CD4-positive, alpha-beta T cell treated with Interleukin-17A for 4 hours (primary cell): ENCODE measurements around the gene TPM3.
"Not testable (repeated sequence)": the region's sequence is repeated elsewhere in the genome, so short reads cannot be mapped to it uniquely, and the experiment has no call there.

Source experiments
- DNase-seq: peaks from one replicate; pipeline ENCODE4 v3.0.0-alpha.2; 2020; ENCODE audit warnings: mixed read lengths

Gene TPM3

DNA sequence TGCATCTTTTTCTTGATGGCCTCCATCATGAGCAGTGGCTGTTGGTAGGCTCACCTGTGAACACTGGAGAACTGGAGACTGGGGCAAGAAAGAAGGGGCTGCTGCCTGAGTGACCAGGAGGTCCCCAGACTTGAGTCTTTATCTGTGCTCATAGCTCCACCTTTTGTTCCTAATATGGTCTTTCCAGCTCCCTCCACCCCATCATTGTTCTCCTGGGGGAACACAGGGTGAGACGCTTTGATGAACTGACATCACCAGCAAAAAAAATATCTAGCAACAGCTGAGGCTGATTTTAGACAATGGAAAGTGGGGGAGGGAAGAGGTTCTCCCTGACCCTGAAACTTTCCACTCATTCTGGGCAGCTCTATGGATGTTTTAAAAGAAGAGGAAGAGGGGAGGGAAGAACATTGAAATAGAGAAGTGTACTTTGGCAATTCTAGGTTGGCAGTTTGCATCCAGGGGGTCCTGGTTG lies at the start of gene TPM3:
Gene TPM3, minus strand, starts transcription at position 111 of the 472 bp plus-strand sequence. Its CDS starts 82 bp downstream, at position 29.
- DNase-seq: no peak

GRCh38 chr1:154240294-154240833 lies 48.5 kb upstream of the TPM3 start:
- no peak for DNase-seq

DNA sequence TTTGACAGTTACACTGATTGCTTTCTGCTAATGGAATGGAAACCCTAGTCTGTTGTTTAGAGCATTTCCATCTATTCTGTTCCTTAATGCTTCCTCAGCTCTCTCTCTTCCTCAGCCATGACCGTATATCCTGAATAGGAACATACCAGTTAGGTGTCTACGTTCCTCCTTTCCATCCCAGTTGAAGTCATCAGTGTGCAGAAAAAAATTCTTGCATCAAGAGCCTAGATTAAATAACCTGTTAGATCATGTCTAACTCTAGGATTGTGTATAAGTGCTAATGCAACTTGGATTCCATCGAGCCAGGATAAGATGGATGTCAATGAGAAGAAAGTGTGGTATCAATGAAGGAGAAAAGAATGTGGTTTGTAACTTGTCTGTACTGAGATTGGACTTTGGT lies 47.6 kb upstream of the TPM3 start:
- no peak for DNase-seq

- DNase-seq: no peak
Measured at GRCh38 chr1:154237880-154238506, 46.1 kb upstream of the TPM3 start.

DNA sequence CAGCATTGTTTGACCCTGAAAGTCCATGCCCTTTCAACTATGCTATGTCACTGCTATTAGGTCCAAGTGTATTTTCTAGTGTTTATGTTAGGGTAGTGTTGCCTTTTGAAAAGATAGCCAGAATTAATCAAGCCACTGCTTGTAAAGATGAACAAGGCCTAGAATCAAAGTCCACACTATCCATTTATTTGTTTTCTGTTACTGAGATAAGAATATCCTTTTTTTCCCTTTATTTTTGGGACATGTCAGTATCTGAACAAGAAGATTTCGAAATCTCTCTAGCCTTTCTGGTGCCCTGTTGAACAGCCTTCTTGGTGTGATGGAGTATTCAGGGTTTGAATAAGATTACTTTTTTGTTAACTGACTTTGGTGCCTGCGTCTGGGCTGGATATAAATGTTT lies 45.5 kb upstream of the TPM3 start:
- DNase-seq: no peak

GRCh38 chr1:154236855-154237254 lies 45.0 kb upstream of the TPM3 start:
- DNase-seq: no peak

GRCh38 chr1:154233127-154233526 lies 41.2 kb upstream of the TPM3 start:
- DNase-seq: not testable (repeated sequence)

DNA sequence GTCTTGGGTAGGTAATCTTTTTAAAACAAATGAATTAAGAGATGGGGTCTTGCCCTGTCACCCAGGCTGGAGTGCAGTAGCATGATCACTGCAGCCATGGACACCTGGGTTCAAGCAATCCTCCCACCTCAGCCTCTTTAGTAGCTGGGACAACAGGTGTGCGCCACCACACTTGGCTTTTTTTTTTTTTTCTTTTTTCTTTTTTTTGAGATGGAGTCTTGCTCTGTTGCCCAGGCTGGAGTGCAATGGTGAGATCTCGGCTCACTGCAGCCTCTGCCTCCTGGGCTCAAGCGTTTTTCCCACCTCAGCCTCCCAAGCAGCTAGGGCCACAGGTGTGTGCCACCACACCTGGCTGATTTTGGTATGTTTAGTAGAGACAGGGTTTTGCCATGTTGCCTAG lies 39.2 kb upstream of the TPM3 start:
- not testable (repeated sequence) for DNase-seq

DNA sequence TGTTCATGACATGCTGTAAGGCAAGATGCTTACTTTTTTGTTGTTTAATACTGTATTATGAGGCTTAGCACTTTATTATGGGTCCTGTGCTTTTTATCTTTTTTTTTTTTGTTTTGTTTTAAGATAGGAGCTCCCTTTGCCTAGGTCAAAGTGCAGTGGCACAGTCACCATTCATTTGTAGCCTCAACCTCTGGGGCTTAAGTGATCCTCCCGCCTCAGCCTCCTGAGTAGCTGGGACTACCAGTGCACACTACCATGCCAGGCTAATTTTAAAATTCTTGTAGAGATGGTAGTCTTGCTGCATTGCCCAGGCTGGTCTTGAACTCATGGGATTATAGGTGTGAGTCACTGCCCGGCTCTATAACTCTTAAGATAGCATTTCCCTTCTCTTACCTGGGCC lies 33.5 kb upstream of the TPM3 start:
- no peak for DNase-seq

DNA sequence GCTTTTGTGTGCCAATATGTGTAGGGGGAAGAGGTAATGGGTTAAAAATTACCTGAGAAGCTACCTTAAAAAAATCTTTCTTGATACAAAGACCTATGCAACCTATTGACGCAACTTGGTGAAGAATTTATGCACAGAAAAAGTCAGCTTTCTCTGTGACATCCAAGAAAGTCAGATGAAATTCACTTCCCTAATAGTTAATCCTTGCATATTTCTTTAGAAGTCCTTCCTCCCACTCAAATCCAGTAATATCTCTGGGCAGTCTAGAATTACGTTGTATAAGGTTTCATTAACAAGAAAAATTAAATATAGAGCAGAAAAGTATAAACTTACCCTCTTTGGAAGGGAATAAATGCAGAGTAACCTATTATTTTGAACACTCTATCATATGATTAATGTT lies 31.7 kb upstream of the TPM3 start:
- no peak for DNase-seq

DNA sequence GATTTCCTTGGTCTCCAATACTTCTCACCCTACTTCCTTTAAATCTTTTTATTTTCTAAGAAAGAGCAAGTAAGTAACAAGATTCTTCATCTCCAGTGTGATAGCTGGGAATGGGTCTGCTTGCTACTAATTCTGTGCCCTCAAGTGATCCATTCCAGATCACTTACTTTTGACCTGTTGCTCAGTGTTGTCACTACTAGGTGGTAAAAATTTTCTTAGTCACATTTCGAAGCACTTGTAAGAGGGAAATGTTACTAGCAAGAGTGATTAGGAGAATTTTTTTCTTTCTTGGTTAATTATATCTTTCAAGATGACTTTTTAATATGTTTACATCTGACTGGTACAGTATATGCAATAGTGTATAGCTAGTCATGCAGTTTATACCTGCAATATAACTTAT lies 31.0 kb upstream of the TPM3 start:
- no peak for DNase-seq

GRCh38 chr1:154222518-154222917 lies 30.6 kb upstream of the TPM3 start:
- DNase-seq: no peak

GRCh38 chr1:154221278-154222001 lies 29.5 kb upstream of the TPM3 start:
- DNase-seq: peak; percentile 68

DNA sequence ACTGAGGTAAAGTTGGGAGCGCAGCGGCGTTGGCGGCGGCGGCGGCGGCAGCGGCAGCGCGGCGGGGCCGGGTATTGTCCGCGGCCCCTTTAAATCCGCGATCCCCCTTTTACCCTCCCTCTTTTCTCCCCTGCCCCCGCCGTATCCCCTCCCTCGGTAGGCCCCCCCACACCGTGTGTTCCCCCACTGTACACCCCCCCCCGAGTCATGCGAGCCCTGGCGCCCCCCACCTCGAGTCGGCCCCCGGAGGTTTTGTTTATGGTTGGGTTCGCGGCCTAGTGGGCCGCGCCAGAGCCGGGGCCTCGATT lies 29.0 kb upstream of the TPM3 start:
- DNase-seq: no peak

DNA sequence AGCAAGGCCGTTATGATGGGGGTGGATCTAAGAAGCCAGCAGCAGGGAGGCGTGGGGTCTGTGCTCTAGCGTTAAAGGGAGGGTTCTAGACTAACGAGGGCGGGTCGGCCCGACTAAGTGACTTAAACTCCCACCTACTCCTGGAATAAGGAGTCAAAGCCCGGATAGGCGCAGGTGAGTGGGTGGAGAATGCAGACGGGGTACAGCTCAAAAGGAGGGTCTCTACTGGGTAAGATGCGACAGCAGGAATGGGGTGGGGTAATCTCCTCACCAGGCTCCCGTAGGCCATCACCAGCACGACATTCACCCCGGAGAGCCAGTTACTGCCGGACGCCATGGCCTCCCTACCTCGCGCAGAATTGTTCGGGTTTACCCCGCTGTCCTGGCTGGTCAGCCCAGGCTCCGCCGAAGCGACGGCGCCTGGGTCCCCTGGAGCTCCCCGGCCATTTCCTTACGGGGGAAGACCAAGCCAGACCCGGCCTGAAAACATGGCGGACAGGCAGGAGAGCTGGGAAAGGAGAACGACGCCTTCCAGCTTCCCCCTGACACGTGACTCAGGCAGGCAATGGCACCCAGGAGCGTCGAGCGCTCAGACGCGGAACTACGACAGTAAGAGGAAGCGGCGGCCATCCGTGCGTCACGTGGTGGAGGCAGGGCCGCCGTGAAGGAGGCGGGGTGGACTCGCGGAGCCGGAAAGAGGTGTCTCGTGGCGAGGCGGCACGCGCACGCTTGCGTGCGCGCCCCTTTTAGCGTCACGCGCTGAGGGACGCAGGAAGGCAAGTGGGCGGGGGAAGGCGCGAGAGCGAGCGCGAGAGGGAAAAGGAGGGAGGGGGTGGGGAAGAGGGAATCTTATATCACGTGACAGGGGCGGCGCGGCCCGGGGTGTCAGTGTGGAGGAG lies 28.4 kb upstream of the TPM3 start, which contains the start of gene UBAP2L:
Gene UBAP2L, plus strand, starts transcription at position 885 of the 899 bp plus-strand sequence. CDS start 4,169 bp downstream, outside the sequence.
- DNase-seq: peak; percentile 99

- no peak for DNase-seq
Measured at GRCh38 chr1:154219541-154219940, 27.6 kb upstream of the TPM3 start.

- no peak for DNase-seq
Measured at GRCh38 chr1:154218545-154218944, 26.6 kb upstream of the TPM3 start.

GRCh38 chr1:154213274-154213673 lies 21.4 kb upstream of the TPM3 start:
- no peak for DNase-seq

GRCh38 chr1:154212083-154212482 lies 20.2 kb upstream of the TPM3 start:
- no peak for DNase-seq

- no peak for DNase-seq
Measured at GRCh38 chr1:154208677-154209388, 16.9 kb upstream of the TPM3 start.

- DNase-seq: no peak
Measured at GRCh38 chr1:154207262-154207661, 15.4 kb upstream of the TPM3 start.

- no peak for DNase-seq
Measured at GRCh38 chr1:154206196-154206595, 14.3 kb upstream of the TPM3 start, which contains the start of gene CFAP141. Gene CFAP141 (minus strand): TSS chr1:154206333. CDS start chr1:154206307, 26 bp downstream.
